NAMALWA (cell line): ENCODE data around the gene ENTPD5.
"Not testable (repeated sequence)": the region's sequence is repeated elsewhere in the genome, so short reads cannot be mapped to it uniquely, and the experiment has no call there.

ENCODE experiments used
- DNase-seq: peaks from one replicate; pipeline ENCODE4 v3.0.0-alpha.2; 2015; ENCODE audit warnings: low spot score

The ENTPD5 gene

GRCh38 chr14:73943083-73943482, 76.0 kb downstream of the ENTPD5 start:
- no peak for DNase-seq

GRCh38 chr14:73942180-73942579, 76.9 kb downstream of the ENTPD5 start:
- DNase-seq, result no peak

GRCh38 chr14:73937012-73937411, 82.1 kb downstream of the ENTPD5 start:
- no peak for DNase-seq

GRCh38 chr14:73936548-73936947, 82.5 kb downstream of the ENTPD5 start:
- DNase-seq, result no peak

GRCh38 chr14:73935666-73936065, 83.4 kb downstream of the ENTPD5 start:
- DNase-seq, result peak; percentile 37

GRCh38 chr14:73924337-73924736, 94.8 kb downstream of the ENTPD5 start:
- no peak for DNase-seq

GRCh38 chr14:73919457-73919856, 99.6 kb downstream of the ENTPD5 start:
- not testable (repeated sequence) for DNase-seq

- DNase-seq, result no peak
Observed at GRCh38 chr14:73916324-73916723, 102.8 kb downstream of the ENTPD5 start.

- no peak for DNase-seq
Observed at GRCh38 chr14:73913256-73913655, 105.8 kb downstream of the ENTPD5 start.

GRCh38 chr14:73909681-73910080, 109.4 kb downstream of the ENTPD5 start:
- no peak for DNase-seq
